HG03108 (cell line): ENCODE results near the gene ERVFRD-1.

Experiments used
- ATAC-seq: cut with Tn5 transposase; IDR thresholded peaks from one replicate; pipeline ENCODE4 v1.9.1; 2021; ENCODE audit warnings: moderate library complexity; ENCODE audit not compliant: unreplicated experiment

Gene ERVFRD-1

GRCh38 chr6:11110921-11111768, at the start of gene ERVFRD-1:
Gene ERVFRD-1, minus strand, starts transcription at chr6:11111725. Its CDS starts 6,415 bp downstream, at chr6:11105310.
- no peak for ATAC-seq

GRCh38 chr6:11160199-11160598, 48.7 kb upstream of the ERVFRD-1 start:
- no peak for ATAC-seq

- no peak for ATAC-seq
Observed at GRCh38 chr6:11155589-11155988, 44.1 kb upstream of the ERVFRD-1 start.

GRCh38 chr6:11153447-11153846, 41.9 kb upstream of the ERVFRD-1 start:
- no peak for ATAC-seq

GRCh38 chr6:11152581-11152980, 41.1 kb upstream of the ERVFRD-1 start:
- no peak for ATAC-seq

GRCh38 chr6:11151488-11151887, 40.0 kb upstream of the ERVFRD-1 start:
- ATAC-seq: no peak

- no peak for ATAC-seq
Observed at GRCh38 chr6:11149551-11149950, 38.0 kb upstream of the ERVFRD-1 start.

- ATAC-seq: no peak
Observed at GRCh38 chr6:11146117-11146826, 34.7 kb upstream of the ERVFRD-1 start.

- no peak for ATAC-seq
Observed at GRCh38 chr6:11144393-11144851, 32.9 kb upstream of the ERVFRD-1 start.

- ATAC-seq: no peak
Observed at GRCh38 chr6:11143394-11144371, 32.2 kb upstream of the ERVFRD-1 start.

- ATAC-seq: no peak
Observed at GRCh38 chr6:11142296-11143027, 30.9 kb upstream of the ERVFRD-1 start.

- ATAC-seq: no peak
Observed at GRCh38 chr6:11141295-11141694, 29.8 kb upstream of the ERVFRD-1 start.

- no peak for ATAC-seq
Observed at GRCh38 chr6:11140056-11140455, 28.5 kb upstream of the ERVFRD-1 start.

GRCh38 chr6:11139051-11139960, 27.8 kb upstream of the ERVFRD-1 start:
- no peak for ATAC-seq

- no peak for ATAC-seq
Observed at GRCh38 chr6:11136809-11137208, 25.3 kb upstream of the ERVFRD-1 start.

GRCh38 chr6:11133281-11133680, 21.8 kb upstream of the ERVFRD-1 start:
- no peak for ATAC-seq

GRCh38 chr6:11132194-11132888, 20.8 kb upstream of the ERVFRD-1 start:
- no peak for ATAC-seq

GRCh38 chr6:11130605-11131004, 19.1 kb upstream of the ERVFRD-1 start:
- no peak for ATAC-seq
